ENCODE measurements around the gene SLC38A4. TPM values are rescaled to one million over a fixed set of nuclear protein-coding genes. Genes with fewer than 3 reads are reported as not detected.

Gene SLC38A4
- total RNA-seq, 1 donor from 2014 or later = 0.27 TPM

DNA sequence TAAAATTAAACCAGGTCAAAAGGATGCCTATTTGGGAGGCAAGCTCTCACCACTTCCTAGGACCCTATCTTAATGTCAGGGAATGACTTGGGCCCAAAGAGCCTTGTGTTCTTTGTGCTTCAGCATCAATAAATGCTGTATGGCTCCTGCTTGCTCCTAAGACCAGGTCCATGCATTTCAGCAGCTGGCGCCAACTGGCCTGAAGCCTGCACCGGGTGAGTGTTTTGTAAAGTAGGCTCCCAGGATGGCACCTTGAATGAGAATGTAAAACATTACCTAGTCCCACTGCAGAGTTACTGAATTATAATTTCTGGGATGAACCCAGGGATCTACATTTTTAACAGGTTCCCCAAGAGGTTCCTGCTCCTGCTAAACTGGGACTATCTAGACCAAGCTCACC is 16.1 kb upstream of the SLC38A4 start:
- TF ChIP-seq, protein P1, sequence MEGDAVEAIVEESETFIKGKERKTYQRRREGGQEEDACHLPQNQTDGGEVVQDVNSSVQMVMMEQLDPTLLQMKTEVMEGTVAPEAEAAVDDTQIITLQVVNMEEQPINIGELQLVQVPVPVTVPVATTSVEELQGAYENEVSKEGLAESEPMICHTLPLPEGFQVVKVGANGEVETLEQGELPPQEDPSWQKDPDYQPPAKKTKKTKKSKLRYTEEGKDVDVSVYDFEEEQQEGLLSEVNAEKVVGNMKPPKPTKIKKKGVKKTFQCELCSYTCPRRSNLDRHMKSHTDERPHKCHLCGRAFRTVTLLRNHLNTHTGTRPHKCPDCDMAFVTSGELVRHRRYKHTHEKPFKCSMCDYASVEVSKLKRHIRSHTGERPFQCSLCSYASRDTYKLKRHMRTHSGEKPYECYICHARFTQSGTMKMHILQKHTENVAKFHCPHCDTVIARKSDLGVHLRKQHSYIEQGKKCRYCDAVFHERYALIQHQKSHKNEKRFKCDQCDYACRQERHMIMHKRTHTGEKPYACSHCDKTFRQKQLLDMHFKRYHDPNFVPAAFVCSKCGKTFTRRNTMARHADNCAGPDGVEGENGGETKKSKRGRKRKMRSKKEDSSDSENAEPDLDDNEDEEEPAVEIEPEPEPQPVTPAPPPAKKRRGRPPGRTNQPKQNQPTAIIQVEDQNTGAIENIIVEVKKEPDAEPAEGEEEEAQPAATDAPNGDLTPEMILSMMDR (IDR thresholded peaks at IDR 0.05; ENCODE audit: borderline replicate concordance) = no peak
- no peak overlapping the region for H3K4me3 ChIP-seq
- H3K27ac ChIP-seq (replicated peaks) = no peak overlapping the region
- H3K36me3 ChIP-seq = no peaks in the 10 kb centered on the region
- no peaks in the 10 kb centered on the region for H3K27me3 ChIP-seq (ENCODE audit: low read depth)
- no peaks in the 10 kb centered on the region for H3K4me1 ChIP-seq
- H3K9me3 ChIP-seq (replicated peaks) = no peaks in the 10 kb centered on the region
- no peak for DNase-seq
- intact Hi-C loops (cut with micrococcal nuclease) = no loop called here

DNA sequence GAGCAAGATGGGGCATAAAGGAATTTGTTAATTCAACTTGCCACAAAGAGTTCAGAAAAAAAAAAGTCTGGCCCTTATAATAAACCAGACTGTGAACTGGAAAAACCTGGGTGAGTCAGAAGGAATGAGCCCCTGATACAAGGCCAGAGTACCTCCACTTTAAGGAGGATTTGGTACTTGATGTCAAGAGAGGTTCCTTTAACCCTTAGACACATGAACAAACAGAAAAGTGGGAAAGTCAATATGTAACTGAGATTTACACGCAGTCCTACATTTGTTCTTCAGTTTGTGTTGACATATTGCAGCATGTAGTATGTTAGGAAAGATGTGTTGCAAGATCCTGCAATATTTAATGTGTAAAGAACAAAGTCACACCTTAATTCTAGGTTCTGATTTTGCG is 14.2 kb upstream of the SLC38A4 start:
- Histone ChIP-seq H3K27ac (replicated peaks) (no peak overlapping the region), H3K4me3 (no peak overlapping the region), H3K4me1 (no peaks in the 10 kb centered on the region), H3K27me3 (ENCODE audit: low read depth) (no peaks in the 10 kb centered on the region), H3K36me3 (no peaks in the 10 kb centered on the region), H3K9me3 (replicated peaks) (no peaks in the 10 kb centered on the region)
- no peak for DNase-seq
- TF ChIP-seq, protein P1 (IDR thresholded peaks at IDR 0.05; ENCODE audit: borderline replicate concordance) = no peak
- intact Hi-C loops (cut with micrococcal nuclease) = no loop called here

DNA sequence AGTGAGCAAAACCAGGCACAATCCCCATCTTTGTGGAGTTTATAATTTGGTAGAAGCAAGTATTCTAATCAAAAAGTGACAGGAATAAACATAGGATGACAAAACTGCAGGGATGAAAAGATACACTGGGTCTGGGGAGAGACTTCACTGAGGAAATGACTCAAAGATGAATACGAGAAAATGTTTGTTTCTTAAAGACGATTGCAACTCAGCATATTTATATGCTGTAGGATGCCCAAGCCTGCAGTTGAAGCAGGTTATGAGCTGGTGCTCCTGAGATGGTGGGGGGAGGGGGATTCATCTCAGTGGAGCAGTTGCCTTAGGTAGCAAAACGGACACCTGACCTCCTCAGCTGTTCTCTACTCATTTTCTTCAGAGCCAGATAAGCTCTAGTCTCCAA is 13.4 kb upstream of the SLC38A4 start:
- Histone ChIP-seq H3K27me3 (ENCODE audit: low read depth) (peaks cover 2% of the 10 kb centered on the region), H3K9me3 (replicated peaks) (no peaks in the 10 kb centered on the region), H3K4me3 (no peak overlapping the region), H3K4me1 (no peaks in the 10 kb centered on the region), H3K36me3 (no peaks in the 10 kb centered on the region), H3K27ac (replicated peaks) (no peak overlapping the region)
- intact Hi-C loops (cut with micrococcal nuclease) = no loop called here
- DNase-seq = no peak
- TF ChIP-seq, protein P1 (IDR thresholded peaks at IDR 0.05; ENCODE audit: borderline replicate concordance) = no peak

DNA sequence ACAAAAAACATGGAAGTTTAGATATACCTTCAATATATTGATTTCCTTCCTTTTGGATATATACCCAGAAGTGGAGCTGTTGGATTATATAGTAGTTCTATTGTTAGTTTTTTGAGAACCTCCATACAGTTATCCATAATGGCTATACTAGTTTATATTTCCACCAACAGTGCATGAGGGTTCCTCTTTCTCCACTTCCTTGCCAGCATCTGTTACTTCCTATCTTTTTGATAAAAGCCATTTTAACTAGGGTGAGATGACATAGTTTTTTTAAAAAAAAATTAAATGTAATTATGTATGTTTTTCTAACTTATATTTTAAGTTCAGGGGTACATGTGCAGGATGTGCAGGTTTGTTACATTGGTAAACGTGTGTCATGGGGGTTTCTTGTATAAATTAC is 10.0 kb upstream of the SLC38A4 start:
- Histone ChIP-seq H3K36me3 (no peaks in the 10 kb centered on the region), H3K4me3 (no peak overlapping the region)
- intact Hi-C loops (cut with micrococcal nuclease) = no loop called here

DNA sequence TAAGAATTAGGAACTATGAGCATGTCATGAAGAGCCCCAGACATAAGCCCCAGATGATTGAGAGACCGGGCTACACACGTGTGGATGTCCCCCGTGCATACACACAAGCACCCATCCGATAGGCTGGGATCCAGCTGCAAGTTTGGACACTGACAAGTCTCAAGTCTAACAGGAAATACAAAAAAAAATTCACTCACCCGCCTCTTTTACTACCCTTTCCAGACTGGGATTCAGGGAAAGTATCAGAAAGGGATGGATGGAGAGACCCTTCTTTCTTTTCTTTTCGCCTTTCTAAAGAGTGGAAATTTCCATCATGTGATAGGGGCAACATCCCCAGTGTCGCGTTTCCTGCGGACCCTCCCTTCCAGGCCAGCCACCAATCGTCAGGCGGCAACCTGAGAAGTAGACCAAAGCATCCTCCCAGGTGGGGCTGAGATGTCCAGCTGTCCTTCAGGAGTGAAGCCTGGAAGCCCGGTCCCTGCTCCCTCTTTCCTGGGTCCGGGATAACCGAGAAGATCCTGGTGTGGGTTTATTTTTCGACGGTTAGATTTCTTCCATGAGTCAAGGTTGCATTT is 6.4 kb upstream of the SLC38A4 start:
- Histone ChIP-seq H3K36me3 (no peaks in the 10 kb centered on the region), H3K9me3 (replicated peaks) (no peaks in the 10 kb centered on the region), H3K27me3 (ENCODE audit: low read depth) (peaks cover 59% of the 10 kb centered on the region), H3K4me3 (peak overlapping the region; percentile 67), H3K27ac (replicated peaks) (peak overlapping the region; percentile 77), H3K4me1 (peaks cover 19% of the 10 kb centered on the region)
- DNase-seq = no peak
- intact Hi-C loops (cut with micrococcal nuclease) = no loop called here
- TF ChIP-seq, protein P1 (IDR thresholded peaks at IDR 0.05; ENCODE audit: borderline replicate concordance) = no peak

More for the DNA sequence above, 10.0 kb upstream of the SLC38A4 start:
- TF ChIP-seq, protein P1 (IDR thresholded peaks at IDR 0.05; ENCODE audit: borderline replicate concordance) = no peak
- no peak for DNase-seq
- no peaks in the 10 kb centered on the region for H3K9me3 ChIP-seq (replicated peaks)
- H3K27me3 ChIP-seq (ENCODE audit: low read depth) = peaks cover 29% of the 10 kb centered on the region
- H3K27ac ChIP-seq (replicated peaks) = no peak overlapping the region
- peaks cover 16% of the 10 kb centered on the region for H3K4me1 ChIP-seq

All from left ventricle myocardium inferior (tissue), 1 donor.